DOHH2 (cell line): Measurements from ENCODE around the gene SMARCAD1.

Experiments used
- CTCF ChIP-seq: fragments of 200-600 bp; sonication (generic); IDR thresholded peaks from one replicate; pipeline ENCODE4 v1.5.1; 2014; ENCODE audit warnings: antibody characterized with exemption, mild to moderate bottlenecking, low read depth, low read length; ENCODE audit not compliant: poor library complexity, severe bottlenecking
- EZH2phosphoT487 ChIP-seq: fragments of 200-600 bp; sonication (generic); IDR thresholded peaks from 2 replicates; pipeline ENCODE4 v1.6.1; 2017; ENCODE audit warnings: borderline replicate concordance, mild to moderate bottlenecking, antibody characterized with exemption, low read length, moderate library complexity, mixed read lengths

GRCh38 chr4:94211861-94212260 is 4.2 kb downstream of the SMARCAD1 start:
- TF ChIP-seq CTCF (no peak), EZH2phosphoT487 (no peak)
